ENCODE data around the gene NKAIN2.

DNA sequence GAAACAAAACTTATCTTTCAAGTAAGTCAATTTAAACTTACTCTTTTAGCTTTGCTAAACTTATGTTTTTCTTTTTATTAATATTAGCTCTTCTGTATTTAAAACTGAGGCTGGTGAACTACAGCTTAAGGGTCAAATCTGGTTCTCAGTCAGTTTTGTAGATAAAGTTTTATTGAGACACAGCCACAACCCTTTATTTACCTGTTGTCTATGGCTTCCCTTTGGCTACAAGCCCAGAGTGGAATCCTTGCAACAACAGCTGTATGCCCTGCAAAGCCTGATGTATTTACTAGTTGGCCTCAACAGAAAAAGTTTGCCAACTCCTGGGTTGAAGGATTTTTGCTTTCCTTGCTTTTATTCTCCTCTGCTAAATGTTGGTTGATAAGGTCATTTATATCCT, 667.1 kb downstream of the NKAIN2 start:
- TF ChIP-seq POLR2AphosphoS5 (IDR thresholded peaks at IDR 0.05): no peak
- no peak for TF ChIP-seq POLR2A (IDR thresholded peaks at IDR 0.05)
- TF ChIP-seq, protein P1, sequence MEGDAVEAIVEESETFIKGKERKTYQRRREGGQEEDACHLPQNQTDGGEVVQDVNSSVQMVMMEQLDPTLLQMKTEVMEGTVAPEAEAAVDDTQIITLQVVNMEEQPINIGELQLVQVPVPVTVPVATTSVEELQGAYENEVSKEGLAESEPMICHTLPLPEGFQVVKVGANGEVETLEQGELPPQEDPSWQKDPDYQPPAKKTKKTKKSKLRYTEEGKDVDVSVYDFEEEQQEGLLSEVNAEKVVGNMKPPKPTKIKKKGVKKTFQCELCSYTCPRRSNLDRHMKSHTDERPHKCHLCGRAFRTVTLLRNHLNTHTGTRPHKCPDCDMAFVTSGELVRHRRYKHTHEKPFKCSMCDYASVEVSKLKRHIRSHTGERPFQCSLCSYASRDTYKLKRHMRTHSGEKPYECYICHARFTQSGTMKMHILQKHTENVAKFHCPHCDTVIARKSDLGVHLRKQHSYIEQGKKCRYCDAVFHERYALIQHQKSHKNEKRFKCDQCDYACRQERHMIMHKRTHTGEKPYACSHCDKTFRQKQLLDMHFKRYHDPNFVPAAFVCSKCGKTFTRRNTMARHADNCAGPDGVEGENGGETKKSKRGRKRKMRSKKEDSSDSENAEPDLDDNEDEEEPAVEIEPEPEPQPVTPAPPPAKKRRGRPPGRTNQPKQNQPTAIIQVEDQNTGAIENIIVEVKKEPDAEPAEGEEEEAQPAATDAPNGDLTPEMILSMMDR (IDR thresholded peaks at IDR 0.05): no peak
